ENCODE data around the gene FAM89B.

FAM89B gene

GRCh38 chr11:65617990-65618751 is 45.8 kb downstream of the FAM89B start:
- TF ChIP-seq ZNF384 (IDR thresholded peaks at IDR 0.05) (no peak), PKNOX1 (IDR thresholded peaks at IDR 0.05) (no peak), NFRKB (IDR thresholded peaks at IDR 0.05) (no peak), SUZ12 (IDR thresholded peaks at IDR 0.05) (no peak), HDGF (IDR thresholded peaks at IDR 0.05; ENCODE audit: borderline replicate concordance) (no peak), FOXM1 (IDR thresholded peaks at IDR 0.05; ENCODE audit: borderline replicate concordance) (no peak), LEF1 (IDR thresholded peaks at IDR 0.05; ENCODE audit: borderline replicate concordance) (no peak), SP1 (IDR thresholded peaks at IDR 0.05) (no peak)
- DNase-seq (ENCODE audit: extremely low spot score): no peak
- CTCF ChIA-PET: interaction anchor here (0.7 to 1.3 kb wide), 2 partner anchors 8 to 20 kb away, joined by 3 to 6 read pairs; partner anchors contain the start of gene SIPA1
- POLR2A ChIA-PET: interaction anchor here (1.0 to 2.4 kb wide), 4 partner anchors 15 to 48 kb away, joined by 3 to 6 read pairs (median 4); partner anchors contain the start of genes SIPA1 and ZNRD2

GRCh38 chr11:65618763-65619162 is 46.4 kb downstream of the FAM89B start:
- no peak for DNase-seq (ENCODE audit: extremely low spot score)
- TF ChIP-seq CTBP1 (IDR thresholded peaks at IDR 0.05; ENCODE audit: borderline replicate concordance) (no peak), SP1 (IDR thresholded peaks at IDR 0.05) (no peak), L3MBTL2 (conservative IDR thresholded peaks at IDR 0.05) (no peak), TARDBP (IDR thresholded peaks at IDR 0.05) (no peak), SUZ12 (IDR thresholded peaks at IDR 0.05) (no peak), BHLHE40 (IDR thresholded peaks at IDR 0.05; ENCODE audit: borderline replicate concordance) (no peak), FOXA1 (IDR thresholded peaks at IDR 0.05) (no peak), FOXM1 (IDR thresholded peaks at IDR 0.05; ENCODE audit: borderline replicate concordance) (no peak), ARNT (IDR thresholded peaks at IDR 0.05) (no peak), HDGF (IDR thresholded peaks at IDR 0.05; ENCODE audit: borderline replicate concordance) (no peak), NFRKB (IDR thresholded peaks at IDR 0.05) (no peak), PKNOX1 (IDR thresholded peaks at IDR 0.05) (no peak), LEF1 (IDR thresholded peaks at IDR 0.05; ENCODE audit: borderline replicate concordance) (no peak), ZNF384 (IDR thresholded peaks at IDR 0.05) (no peak), FOXK2 (IDR thresholded peaks at IDR 0.05) (no peak), ELF4 (IDR thresholded peaks at IDR 0.05) (no peak)
- ChIA-PET CTCF (interaction anchor here (0.7 kb wide), 1 partner anchor 19 kb away, joined by 3 read pairs; the partner anchor contains the start of gene SIPA1), POLR2A (interaction anchor here (1.5 kb wide), 1 partner anchor 19 kb away, joined by 4 read pairs; the partner anchor contains the start of gene SIPA1)

- POLR2A ChIA-PET: interaction anchor here (0.9 to 1.5 kb wide), 2 partner anchors 18 to 196 kb away, joined by 3 to 4 read pairs; partner anchors contain the start of gene SIPA1
Measured at GRCh38 chr11:65619281-65619928, 47.1 kb downstream of the FAM89B start.

DNA sequence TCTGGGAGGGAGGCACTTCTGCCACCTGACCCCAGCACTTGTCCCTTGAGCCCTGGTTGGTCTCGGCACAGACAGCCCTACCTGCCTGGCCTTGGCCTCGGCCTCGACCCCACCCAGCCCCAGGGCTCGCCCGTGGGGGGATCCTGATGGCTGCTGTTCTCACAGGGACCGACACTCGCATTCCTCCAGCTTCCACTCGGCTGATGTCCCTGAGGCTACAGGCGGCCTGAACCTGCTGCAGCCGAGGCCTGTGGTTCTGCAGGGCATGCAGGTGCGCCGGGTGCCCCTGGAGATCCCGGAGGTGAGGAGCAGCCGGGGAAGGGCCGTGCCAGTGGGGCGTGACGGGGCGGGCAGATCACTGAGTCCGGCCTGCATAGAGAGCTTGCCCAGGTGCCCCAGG is 48.3 kb downstream of the FAM89B start:
- TF ChIP-seq NFRKB (IDR thresholded peaks at IDR 0.05) (no peak), FOXM1 (IDR thresholded peaks at IDR 0.05; ENCODE audit: borderline replicate concordance) (no peak), SUZ12 (IDR thresholded peaks at IDR 0.05) (no peak), FOXK2 (IDR thresholded peaks at IDR 0.05) (no peak), ELF4 (IDR thresholded peaks at IDR 0.05) (no peak), ARNT (IDR thresholded peaks at IDR 0.05) (no peak), ZNF384 (IDR thresholded peaks at IDR 0.05) (no peak), L3MBTL2 (conservative IDR thresholded peaks at IDR 0.05) (no peak), LEF1 (IDR thresholded peaks at IDR 0.05; ENCODE audit: borderline replicate concordance) (no peak), CTBP1 (IDR thresholded peaks at IDR 0.05; ENCODE audit: borderline replicate concordance) (no peak), BHLHE40 (IDR thresholded peaks at IDR 0.05; ENCODE audit: borderline replicate concordance) (no peak), HDGF (IDR thresholded peaks at IDR 0.05; ENCODE audit: borderline replicate concordance) (no peak), TARDBP (IDR thresholded peaks at IDR 0.05) (no peak), FOXA1 (IDR thresholded peaks at IDR 0.05) (no peak), SP1 (IDR thresholded peaks at IDR 0.05) (no peak)
- ChIA-PET POLR2A (no interaction called here), CTCF (no interaction called here)
- no peak for DNase-seq (ENCODE audit: extremely low spot score)

More at GRCh38 chr11:65619281-65619928, 47.1 kb downstream of the FAM89B start:
- TF ChIP-seq BHLHE40 (IDR thresholded peaks at IDR 0.05; ENCODE audit: borderline replicate concordance) (no peak), HDGF (IDR thresholded peaks at IDR 0.05; ENCODE audit: borderline replicate concordance) (no peak), NFRKB (IDR thresholded peaks at IDR 0.05) (no peak), FOXA1 (IDR thresholded peaks at IDR 0.05) (no peak), L3MBTL2 (conservative IDR thresholded peaks at IDR 0.05) (no peak), SP1 (IDR thresholded peaks at IDR 0.05) (no peak), FOXK2 (IDR thresholded peaks at IDR 0.05) (no peak), TARDBP (IDR thresholded peaks at IDR 0.05) (no peak), LEF1 (IDR thresholded peaks at IDR 0.05; ENCODE audit: borderline replicate concordance) (no peak)
- CTCF ChIA-PET: no interaction called here
- no peak for DNase-seq (ENCODE audit: extremely low spot score)

DNA sequence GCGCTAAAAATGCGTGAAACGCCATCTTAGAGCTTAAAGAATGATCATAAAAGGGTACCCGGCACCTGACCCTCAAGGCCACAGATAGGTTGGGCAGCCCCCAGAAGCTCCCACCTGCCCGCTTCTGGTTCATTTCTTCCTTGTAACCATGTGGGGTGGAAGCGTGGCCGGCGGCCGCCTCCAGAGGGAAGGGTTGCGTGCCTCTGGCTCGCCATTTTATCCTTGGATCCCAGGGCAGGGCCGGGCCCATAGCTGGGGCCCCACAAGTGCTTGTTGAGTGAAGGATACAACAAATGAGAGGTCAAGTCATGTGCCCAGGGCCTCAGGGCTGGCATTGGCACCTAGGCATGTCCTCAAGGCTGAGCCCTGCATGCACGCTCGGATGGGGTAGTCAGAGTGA is 49.1 kb downstream of the FAM89B start:
- TF ChIP-seq BHLHE40 (IDR thresholded peaks at IDR 0.05; ENCODE audit: borderline replicate concordance): no peak
- CTCF ChIA-PET: no interaction called here
- POLR2A ChIA-PET: no interaction called here
- DNase-seq (ENCODE audit: extremely low spot score): no peak

- DNase-seq (ENCODE audit: extremely low spot score): no peak
- ChIA-PET POLR2A (no interaction called here), CTCF (no interaction called here)
- TF ChIP-seq L3MBTL2 (conservative IDR thresholded peaks at IDR 0.05) (no peak), SUZ12 (IDR thresholded peaks at IDR 0.05) (no peak), NFRKB (IDR thresholded peaks at IDR 0.05) (no peak), FOXA1 (IDR thresholded peaks at IDR 0.05) (no peak), LEF1 (IDR thresholded peaks at IDR 0.05; ENCODE audit: borderline replicate concordance) (no peak), BHLHE40 (IDR thresholded peaks at IDR 0.05; ENCODE audit: borderline replicate concordance) (no peak), TARDBP (IDR thresholded peaks at IDR 0.05) (no peak), ZNF384 (IDR thresholded peaks at IDR 0.05) (no peak), CTBP1 (IDR thresholded peaks at IDR 0.05; ENCODE audit: borderline replicate concordance) (no peak), FOXM1 (IDR thresholded peaks at IDR 0.05; ENCODE audit: borderline replicate concordance) (no peak)
Measured at GRCh38 chr11:65622011-65622410, 49.7 kb downstream of the FAM89B start.
